H9 (cell line): Measurements from ENCODE around the gene MYH2. TPM values are rescaled to one million over a fixed set of nuclear protein-coding genes. Genes with fewer than 3 reads are reported as not detected.
"Not testable (repeated sequence)": the region's sequence is repeated elsewhere in the genome, so short reads cannot be mapped to it uniquely, and the experiment has no call there.

Experiments used
- DNase-seq: peaks from one replicate; pipeline ENCODE4 v3.0.0-alpha.2; 2017
- H2AFZ ChIP-seq: one replicate; pipeline ENCODE4 v1.6.1; 2013; ENCODE audit warnings: mild to moderate bottlenecking, low read length, control low read depth, moderate library complexity
- H2AK5ac ChIP-seq: 2 replicates; pipeline ENCODE4 v1.6.1; 2013; ENCODE audit warnings: low read length, control low read depth, mixed read lengths; ENCODE audit not compliant: insufficient read length
- H2BK120ac ChIP-seq: one replicate; pipeline ENCODE4 v1.6.1; 2013; ENCODE audit warnings: low read depth, mild to moderate bottlenecking, low read length, control low read depth, inconsistent platforms; ENCODE audit not compliant: poor library complexity, severe bottlenecking
- H2BK12ac ChIP-seq: 2 replicates; pipeline ENCODE4 v1.6.1; 2013; ENCODE audit warnings: low read length, control low read depth, mixed read lengths, low read depth; ENCODE audit not compliant: insufficient read length
- H2BK15ac ChIP-seq: 2 replicates; pipeline ENCODE4 v1.6.1; 2013; ENCODE audit warnings: low read depth, low read length, control low read depth
- H2BK20ac ChIP-seq: one replicate; pipeline ENCODE4 v1.6.1; 2013; ENCODE audit warnings: low read depth, mild to moderate bottlenecking, low read length, control low read depth, inconsistent platforms; ENCODE audit not compliant: poor library complexity, severe bottlenecking
- H2BK5ac ChIP-seq: 2 replicates; pipeline ENCODE4 v1.6.1; 2013; ENCODE audit warnings: low read length, control low read depth, mixed read lengths; ENCODE audit not compliant: insufficient read length
- H3K14ac ChIP-seq: 2 replicates; pipeline ENCODE4 v1.6.1; 2013; ENCODE audit warnings: low read length, control low read depth; ENCODE audit not compliant: insufficient read depth
- H3K18ac ChIP-seq: 2 replicates; pipeline ENCODE4 v1.6.1; 2013; ENCODE audit warnings: low read depth, mild to moderate bottlenecking, mixed read lengths, low read length, control low read depth; ENCODE audit not compliant: insufficient read length
- H3K23ac ChIP-seq: 2 replicates; pipeline ENCODE4 v1.6.1; 2013; ENCODE audit warnings: low read length, control low read depth, mixed read lengths, low read depth; ENCODE audit not compliant: insufficient read length
- H3K23me2 ChIP-seq: 2 replicates; pipeline ENCODE4 v1.6.1; 2013; ENCODE audit warnings: low read depth, mild to moderate bottlenecking, mixed read lengths, low read length, control low read depth; ENCODE audit not compliant: insufficient read length, poor library complexity, severe bottlenecking
- H3K27ac ChIP-seq: 2 replicates; pipeline ENCODE4 v1.5.1; 2013; ENCODE audit warnings: low read length, control low read depth, mixed read lengths, low read depth; ENCODE audit not compliant: insufficient read length
- H3K27me3 ChIP-seq: 2 replicates; pipeline ENCODE4 v1.6.1; 2013; ENCODE audit warnings: low read length, control low read depth, inconsistent platforms; ENCODE audit not compliant: insufficient read depth
- H3K4ac ChIP-seq: 2 replicates; pipeline ENCODE4 v1.6.1; 2013; ENCODE audit warnings: low read depth, mild to moderate bottlenecking, control low read depth, inconsistent platforms, low read length, moderate library complexity
- H3K4me1 ChIP-seq: 2 replicates; pipeline ENCODE4 v1.6.1; 2013; ENCODE audit warnings: low read length, control low read depth, inconsistent platforms; ENCODE audit not compliant: insufficient read depth
- H3K4me2 ChIP-seq: 2 replicates; pipeline ENCODE4 v1.6.1; 2013; ENCODE audit warnings: low read length, control low read depth, mixed read lengths; ENCODE audit not compliant: insufficient read length, insufficient read depth
- H3K56ac ChIP-seq: 2 replicates; pipeline ENCODE4 v1.6.1; 2013; ENCODE audit warnings: low read depth, mild to moderate bottlenecking, mixed read lengths, low read length, control low read depth; ENCODE audit not compliant: insufficient read length
- H3K79me1 ChIP-seq: 2 replicates; pipeline ENCODE4 v1.6.1; 2013; ENCODE audit warnings: low read depth, mild to moderate bottlenecking, moderate library complexity, low read length, control low read depth, inconsistent platforms; ENCODE audit not compliant: insufficient read depth, poor library complexity, severe bottlenecking
- H3K79me2 ChIP-seq: 2 replicates; pipeline ENCODE4 v1.6.1; 2013; ENCODE audit warnings: low read length, control low read depth, inconsistent platforms; ENCODE audit not compliant: insufficient read depth
- H3K9ac ChIP-seq: 2 replicates; pipeline ENCODE4 v1.6.1; 2013; ENCODE audit warnings: low read length, control low read depth, mixed read lengths; ENCODE audit not compliant: insufficient read length; ENCODE audit errors: extremely low read depth
- H3K9me3 ChIP-seq: one replicate; pipeline ENCODE4 v1.6.1; 2013; ENCODE audit warnings: low read depth, low read length, inconsistent platforms; ENCODE audit not compliant: control insufficient read depth
- H3T11ph ChIP-seq: one replicate; pipeline ENCODE4 v1.6.1; 2013; ENCODE audit warnings: mild to moderate bottlenecking, low read length, control low read depth, inconsistent platforms
- H4K20me1 ChIP-seq: one replicate; pipeline ENCODE4 v1.6.1; 2013; ENCODE audit not compliant: control insufficient read depth, insufficient read length, insufficient read depth
- H4K5ac ChIP-seq: 2 replicates; pipeline ENCODE4 v1.6.1; 2013; ENCODE audit warnings: low read depth, mild to moderate bottlenecking, mixed read lengths, low read length, control low read depth; ENCODE audit not compliant: insufficient read length
- H4K8ac ChIP-seq: replicated peaks from 2 replicates; pipeline ENCODE4 v1.6.1; 2013; ENCODE audit warnings: low read length, control low read depth, mixed read lengths, low read depth; ENCODE audit not compliant: insufficient read length
- H4K91ac ChIP-seq: 2 replicates; pipeline ENCODE4 v1.6.1; 2013; ENCODE audit warnings: low read depth, mild to moderate bottlenecking, moderate library complexity, mixed read lengths, low read length, control low read depth; ENCODE audit not compliant: insufficient read length
- H3K27ac Mint-ChIP-seq, 3 experiments: 2 replicates in 2 of 3; 3 replicates in 1 of 3; pipeline ENCODE4 v1.8.0; 2020 to 2021; ENCODE audit warnings: mixed read lengths in 3 of 3, mild to moderate bottlenecking in 1 of 3, moderate library complexity in 1 of 3
- H3K27me3 Mint-ChIP-seq: 2 replicates; pipeline ENCODE4 v1.8.0; 2021; ENCODE audit warnings: low read depth, mild to moderate bottlenecking, moderate library complexity, mixed read lengths
- H3K36me3 Mint-ChIP-seq, 3 experiments: 2 replicates in 2 of 3; 3 replicates in 1 of 3; pipeline ENCODE4 v1.8.0; 2020 to 2021; ENCODE audit warnings: low read depth in 3 of 3, mixed read lengths in 3 of 3; ENCODE audit not compliant: insufficient read depth in 1 of 3
- H3K4me1 Mint-ChIP-seq, 2 experiments: 2 replicates each; pipeline ENCODE4 v1.8.0; 2020; ENCODE audit warnings: mixed read lengths in 2 of 2
- H3K4me3 Mint-ChIP-seq, 2 experiments: 2 replicates in 1 of 2; 3 replicates in 1 of 2; pipeline ENCODE4 v1.8.0; 2020 to 2021; ENCODE audit warnings: mild to moderate bottlenecking in 2 of 2, mixed read lengths in 2 of 2, moderate library complexity in 1 of 2
- H3K9me3 Mint-ChIP-seq, 2 experiments: 2 replicates in 1 of 2; 3 replicates in 1 of 2; pipeline ENCODE4 v1.8.0; 2020; ENCODE audit warnings: mild to moderate bottlenecking in 2 of 2, mixed read lengths in 2 of 2, moderate library complexity in 1 of 2
- CTCF ChIP-seq: fragments of 200-600 bp; sonication (generic); conservative IDR thresholded peaks from 3 replicates; pipeline ENCODE4 v1.8.0; 2021; ENCODE audit warnings: antibody characterized with exemption, mild to moderate bottlenecking
- WGBS: extraction: QIAGEN DNeasy Blood & Tissue Kit; methylation state at CpG from one replicate; pipeline ENCODE4 v1.1.7; 2013; ENCODE audit warnings: missing lambda C conversion rate, low lambda C conversion rate, mixed read lengths; ENCODE audit not compliant: insufficient read length; ENCODE audit errors: extremely low coverage; 5-methylcytosine and 5-hydroxymethylcytosine counted together
- total RNA-seq: library from RNA; stranded (reverse); gene quantifications from 2 replicates; pipeline ENCODE4 v1.2.1, GENCODE V29; 2021

Gene MYH2
- total RNA-seq, 1 experiment from 2014 or later: 0.68 TPM

GRCh38 chr17:10543486-10543885 is 6.0 kb downstream of the MYH2 start:
- no CpG with 5 or more reads among the region's 5 CpGs for WGBS
- not testable (repeated sequence) for H3K56ac ChIP-seq
- peak; percentile 52 for TF ChIP-seq CTCF

GRCh38 chr17:10541179-10541578 is 8.3 kb downstream of the MYH2 start:
- H3K27ac ChIP-seq, H3K4me3 Mint-ChIP-seq, H4K8ac ChIP-seq, H3K4ac ChIP-seq, H3K27me3 ChIP-seq, H2BK120ac ChIP-seq, H3K79me1 ChIP-seq, H2BK5ac ChIP-seq, H3K9me3 ChIP-seq, H3K4me1 Mint-ChIP-seq, H3T11ph ChIP-seq, DNase-seq, H3K9ac ChIP-seq, H2BK20ac ChIP-seq, H3K27ac Mint-ChIP-seq, H3K23me2 ChIP-seq, H2BK15ac ChIP-seq, H3K79me2 ChIP-seq, H3K4me1 ChIP-seq, H3K18ac ChIP-seq, H3K14ac ChIP-seq, H4K91ac ChIP-seq, H3K56ac ChIP-seq, H2AK5ac ChIP-seq, H2BK12ac ChIP-seq, H4K20me1 ChIP-seq, H3K23ac ChIP-seq, H2AFZ ChIP-seq, H3K27me3 Mint-ChIP-seq, H3K4me2 ChIP-seq, H4K5ac ChIP-seq: not testable (repeated sequence)
- peaks cover 18 to 33% of the 10 kb centered on the region in 2 experiments for H3K9me3 Mint-ChIP-seq
- WGBS: no CpG with 5 or more reads among the region's 6 CpGs
- peaks cover 11 to 24% (median 20%) of the 10 kb centered on the region in 3 experiments for H3K36me3 Mint-ChIP-seq

More at GRCh38 chr17:10543486-10543885, 6.0 kb downstream of the MYH2 start:
- not testable (repeated sequence) for H3K4me2 ChIP-seq, H4K8ac ChIP-seq, H3K23ac ChIP-seq, H2AFZ ChIP-seq, H3K14ac ChIP-seq, H3K27me3 ChIP-seq, H3K23me2 ChIP-seq, H2BK20ac ChIP-seq, H4K91ac ChIP-seq, H4K5ac ChIP-seq, H2AK5ac ChIP-seq, H3K9me3 ChIP-seq, H2BK15ac ChIP-seq, H3K79me2 ChIP-seq, H3K27ac Mint-ChIP-seq, H3K9ac ChIP-seq, H4K20me1 ChIP-seq, H3K18ac ChIP-seq, H3T11ph ChIP-seq, H3K4ac ChIP-seq, DNase-seq, H3K79me1 ChIP-seq, H3K27ac ChIP-seq, H3K4me1 ChIP-seq, H2BK5ac ChIP-seq, H2BK120ac ChIP-seq, H3K27me3 Mint-ChIP-seq, H3K4me3 Mint-ChIP-seq, H2BK12ac ChIP-seq
- Mint-ChIP-seq H3K4me1 (peaks cover 13 to 15% of the 10 kb centered on the region in 2 experiments), H3K9me3 (peaks cover 18 to 33% of the 10 kb centered on the region in 2 experiments), H3K36me3 (peaks cover 11 to 24% (median 20%) of the 10 kb centered on the region in 3 experiments)
